ENCODE measurements around the gene CUBN.

DNA sequence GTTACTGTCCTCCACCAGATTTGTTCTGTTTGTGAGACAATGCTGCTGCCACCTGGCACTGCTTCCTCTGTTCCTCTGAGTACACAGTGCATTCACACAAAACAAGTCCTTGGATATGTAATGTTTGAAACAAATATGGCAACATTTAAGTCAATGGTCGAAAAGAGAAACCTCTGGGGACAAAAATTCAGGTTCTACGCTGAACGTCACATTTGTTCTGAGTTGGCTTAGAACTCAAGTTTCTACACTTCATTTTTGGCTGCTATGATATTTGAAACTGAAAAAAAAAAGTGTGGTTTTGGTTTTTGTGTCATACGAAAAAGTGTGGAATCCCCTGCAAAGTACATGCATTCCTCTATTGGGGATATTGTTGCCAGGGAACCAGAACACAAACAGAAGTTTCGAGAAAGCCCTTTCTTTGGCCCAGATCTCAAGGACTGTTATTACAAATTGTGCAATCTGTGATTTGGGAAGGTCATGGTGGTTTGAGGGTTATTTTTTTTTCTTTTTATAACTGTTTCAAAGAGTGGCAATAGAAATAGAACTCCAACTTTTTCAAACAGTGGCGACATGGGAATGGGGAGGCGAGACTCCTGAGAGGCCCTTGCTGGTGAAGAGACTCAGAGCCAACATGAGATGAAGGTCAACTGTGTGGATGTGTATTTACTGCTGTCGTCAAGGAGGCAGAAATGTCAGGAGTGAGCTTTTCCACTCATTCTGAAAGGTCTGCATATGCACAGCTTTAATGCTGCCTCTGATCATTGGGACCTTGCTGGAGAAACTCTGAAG is 127.5 kb downstream of the CUBN start:
- TF ChIP-seq, protein P1, sequence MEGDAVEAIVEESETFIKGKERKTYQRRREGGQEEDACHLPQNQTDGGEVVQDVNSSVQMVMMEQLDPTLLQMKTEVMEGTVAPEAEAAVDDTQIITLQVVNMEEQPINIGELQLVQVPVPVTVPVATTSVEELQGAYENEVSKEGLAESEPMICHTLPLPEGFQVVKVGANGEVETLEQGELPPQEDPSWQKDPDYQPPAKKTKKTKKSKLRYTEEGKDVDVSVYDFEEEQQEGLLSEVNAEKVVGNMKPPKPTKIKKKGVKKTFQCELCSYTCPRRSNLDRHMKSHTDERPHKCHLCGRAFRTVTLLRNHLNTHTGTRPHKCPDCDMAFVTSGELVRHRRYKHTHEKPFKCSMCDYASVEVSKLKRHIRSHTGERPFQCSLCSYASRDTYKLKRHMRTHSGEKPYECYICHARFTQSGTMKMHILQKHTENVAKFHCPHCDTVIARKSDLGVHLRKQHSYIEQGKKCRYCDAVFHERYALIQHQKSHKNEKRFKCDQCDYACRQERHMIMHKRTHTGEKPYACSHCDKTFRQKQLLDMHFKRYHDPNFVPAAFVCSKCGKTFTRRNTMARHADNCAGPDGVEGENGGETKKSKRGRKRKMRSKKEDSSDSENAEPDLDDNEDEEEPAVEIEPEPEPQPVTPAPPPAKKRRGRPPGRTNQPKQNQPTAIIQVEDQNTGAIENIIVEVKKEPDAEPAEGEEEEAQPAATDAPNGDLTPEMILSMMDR (IDR thresholded peaks at IDR 0.05), result no peak
- TF ChIP-seq POLR2A (IDR thresholded peaks at IDR 0.05) (no peak), POLR2AphosphoS5 (IDR thresholded peaks at IDR 0.05) (peak; percentile 30 to 74 (median 48))
